Endothelial cell of umbilical vein (primary cell): ENCODE data around the gene ITM2C. TPM values are rescaled to one million over a fixed set of nuclear protein-coding genes. Genes with fewer than 3 reads are reported as not detected.

Source experiments
- BruUV-seq: library from RNA; stranded (reverse); fragments of 400-500 nt; replicated peaks from 2 replicates; lab custom pipeline; 2021; lab: Mats Ljungman, UMichigan
- CTCF ChIA-PET: fragments of 300-600, 350-600 bp; sonication (Branson Sonifier 250); formaldehyde crosslinking; loops from one replicate; lab custom pipeline; 2021; ENCODE audit warnings: antibody characterized with exemption, inconsistent platforms; lab: Charles Lee
- POLR2A ChIA-PET: fragments of 300-600, 350-600 bp; sonication (Branson Sonifier 250); formaldehyde crosslinking; loops from one replicate; lab custom pipeline; 2021; ENCODE audit warnings: antibody characterized with exemption, inconsistent platforms; lab: Charles Lee
- DNase-seq: peaks from one replicate; pipeline ENCODE4 v3.0.0-alpha.2; 2011; ENCODE audit warnings: low read depth, low spot score
- FAIRE-seq: peaks from 2 replicates; lab custom pipeline; 2011; peaks lifted over from hg19 to GRCh38; lab: Jason Lieb, UNC
- H2AFZ ChIP-seq: 2 replicates; pipeline ENCODE4 v1.6.0; 2012; ENCODE audit warnings: low read depth, low read length, control low read depth, inconsistent platforms
- H3K27ac ChIP-seq: 2 replicates; pipeline ENCODE4 v1.5.1; 2011; ENCODE audit warnings: low read depth, mild to moderate bottlenecking, control low read depth, low read length, moderate library complexity; ENCODE audit not compliant: insufficient read depth
- H3K27me3 ChIP-seq, 2 experiments: 2 replicates each; pipeline versions ENCODE4 v1.6.0 to v1.6.1; 2011; ENCODE audit warnings: low read length in 2 of 2, mixed read lengths in 1 of 2; ENCODE audit not compliant: control insufficient read depth in 2 of 2, insufficient read depth in 2 of 2
- H3K36me3 ChIP-seq, 2 experiments: 2 replicates in 1 of 2; 3 replicates in 1 of 2; pipeline ENCODE4 v1.5.1; 2011; ENCODE audit warnings: low read length in 2 of 2, mild to moderate bottlenecking in 1 of 2, moderate library complexity in 1 of 2; ENCODE audit not compliant: control insufficient read depth in 2 of 2, insufficient read depth in 2 of 2; ENCODE audit errors: extremely low read depth in 1 of 2
- H3K4me1 ChIP-seq: 3 replicates; pipeline ENCODE4 v1.5.1; 2011; ENCODE audit warnings: mild to moderate bottlenecking, low read length; ENCODE audit not compliant: control insufficient read depth, insufficient read depth; ENCODE audit errors: extremely low read depth
- H3K4me2 ChIP-seq: 2 replicates; pipeline ENCODE4 v1.6.1; 2011; ENCODE audit warnings: low read length, control low read depth, mixed read lengths; ENCODE audit not compliant: insufficient read depth
- H3K4me3 ChIP-seq, 3 experiments: fragments of 200-600 bp in 1 of 3; sonication (generic), shearing (Covaris generic) in 1 of 3; replicated peaks in 1 of 3; 2 replicates each; pipeline ENCODE4 v1.5.1; 2011 to 2016; ENCODE audit warnings: control low read depth in 3 of 3, low read length in 3 of 3, mild to moderate bottlenecking in 2 of 3, inconsistent platforms in 1 of 3, low read depth in 1 of 3, moderate library complexity in 1 of 3; ENCODE audit not compliant: insufficient read depth in 1 of 3
- H3K79me2 ChIP-seq: 2 replicates; pipeline ENCODE4 v1.6.0; 2012; ENCODE audit warnings: low read length, inconsistent platforms; ENCODE audit not compliant: control insufficient read depth, insufficient read depth
- H3K9ac ChIP-seq: replicated peaks from 2 replicates; pipeline ENCODE3; 2011; ENCODE audit warnings: low read length, control low read depth; ENCODE audit not compliant: insufficient read depth; ENCODE audit errors: extremely low read depth
- H3K9me1 ChIP-seq: replicated peaks from 3 replicates; pipeline ENCODE4 v1.6.0; 2011; ENCODE audit warnings: mild to moderate bottlenecking, low read length; ENCODE audit not compliant: control insufficient read depth, insufficient read depth; ENCODE audit errors: extremely low read depth
- H3K9me3 ChIP-seq: replicated peaks from 2 replicates; pipeline ENCODE4 v1.5.1; 2012; ENCODE audit warnings: low read length, inconsistent platforms; ENCODE audit not compliant: control insufficient read depth, insufficient read depth
- H4K20me1 ChIP-seq: replicated peaks from 2 replicates; pipeline ENCODE3; 2011; ENCODE audit warnings: mild to moderate bottlenecking, low read length; ENCODE audit not compliant: control insufficient read depth, insufficient read depth; ENCODE audit errors: extremely low read depth
- EZH2 ChIP-seq: IDR thresholded peaks from 2 replicates; pipeline ENCODE4 v1.6.1; 2012; ENCODE audit warnings: borderline replicate concordance, low read depth, mild to moderate bottlenecking, moderate library complexity, low read length, inconsistent platforms; ENCODE audit not compliant: severe bottlenecking
- FOS ChIP-seq: IDR thresholded peaks from 2 replicates; pipeline ENCODE4 v1.6.1; 2011; ENCODE audit warnings: mild to moderate bottlenecking, low read length, moderate library complexity, borderline replicate concordance; ENCODE audit not compliant: insufficient read depth
- GATA2 ChIP-seq: IDR thresholded peaks from 2 replicates; pipeline ENCODE4 v1.7.0; 2011; ENCODE audit warnings: low read depth, mild to moderate bottlenecking, moderate library complexity, mixed read lengths, low read length; ENCODE audit not compliant: insufficient read length, insufficient read depth
- JUN ChIP-seq: IDR thresholded peaks from 2 replicates; pipeline ENCODE4 v1.6.1; 2011; ENCODE audit warnings: borderline replicate concordance, low read depth; ENCODE audit not compliant: insufficient read length, insufficient read depth
- MYC ChIP-seq: IDR thresholded peaks from one replicate; pipeline ENCODE4 v1.6.1; 2011; ENCODE audit warnings: mild to moderate bottlenecking, low read depth, low read length
- POLR2A ChIP-seq: IDR thresholded peaks from 2 replicates; pipeline ENCODE4 v1.6.1; 2012; ENCODE audit warnings: low read depth, mild to moderate bottlenecking, control low read depth, low read length
- POLR2AphosphoS5 ChIP-seq: IDR thresholded peaks from 2 replicates; pipeline ENCODE4 v1.6.1; 2012; ENCODE audit warnings: low read depth, mild to moderate bottlenecking, control low read depth, low read length, moderate library complexity; ENCODE audit not compliant: insufficient read depth
- dilution Hi-C: fragments of 300-500 bp; cut with MboI; formaldehyde crosslinking; loops from one replicate; pipeline ENCODE4 v1.15.0; 2019; ENCODE audit warnings: low sequenced_read_pairs; ENCODE audit not compliant: extremely low pct_ligation_motif_present
- intact Hi-C: fragments of 100-400 bp; cut with micrococcal nuclease; formaldehyde crosslinking; loops from one replicate; pipeline ENCODE4 v1.10.0; 2022
- polyA plus RNA-seq, 4 experiments: library from polyadenylated mRNA; depleted of rRNA in 3 of 4; stranded (reverse) in 3 of 4; unstranded in 1 of 4; fragments of >200 nt; gene quantifications; 2 replicates each; pipeline versions ENCODE4 v1.2.1 to v1.2.3, GENCODE V29; 2011 to 2012; ENCODE audit warnings: missing spikeins in 1 of 4
- total RNA-seq: library from RNA; stranded (reverse); gene quantifications from 2 replicates; pipeline ENCODE4 v1.2.3, GENCODE V29; 2021
- TF ChIP-seq, protein P1 (sequence below), 2 donors: IDR thresholded peaks; 1 replicate in 1 of 2; 2 replicates in 1 of 2; pipeline ENCODE4 v1.5.1; 2011; ENCODE audit warnings: low read length in 2 of 2, mild to moderate bottlenecking in 2 of 2, moderate library complexity in 2 of 2, control low read depth in 1 of 2, inconsistent platforms in 1 of 2, low read depth in 1 of 2; ENCODE audit not compliant: insufficient read depth in 1 of 2; ENCODE audit errors: extremely low read depth in 1 of 2
- TF ChIP-seq, protein P2 (sequence below): IDR thresholded peaks from 2 replicates; pipeline ENCODE4 v1.6.1; 2011; ENCODE audit not compliant: insufficient read depth, insufficient read length

The ITM2C gene
- total and polyA plus RNA-seq, 2 donors (not counting 3 experiments of a cell fraction or from before 2014, with no cell fraction given): 12.0 to 12.1 TPM

DNA sequence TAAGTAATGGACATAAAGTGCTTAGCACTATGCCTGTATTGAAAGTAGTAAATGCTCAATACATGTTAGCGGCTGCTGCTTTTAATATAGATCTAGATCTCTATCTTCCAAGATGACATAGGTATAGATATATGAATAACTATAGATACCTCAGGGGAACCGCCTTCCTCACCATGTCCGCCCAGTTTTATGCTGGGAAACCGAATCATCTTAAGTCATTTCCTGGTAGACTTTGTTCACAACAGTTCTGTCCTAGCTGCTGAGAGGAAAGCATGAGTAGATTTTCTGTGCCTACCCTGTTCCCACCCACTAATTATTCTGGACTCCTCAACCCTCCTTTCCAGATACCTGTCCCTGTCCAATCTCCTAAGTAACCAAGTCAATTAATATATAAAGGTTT lies 21.6 kb upstream of the ITM2C start:
- dilution Hi-C loops (no loop called here), intact Hi-C loops (no loop called here)
- no peak overlapping the region for H3K9ac ChIP-seq
- H3K4me1 ChIP-seq: no peaks in the 10 kb centered on the region
- no peaks in the 10 kb centered on the region for H3K79me2 ChIP-seq
- DNase-seq (no peak), FAIRE-seq (no peak)
- no peaks in the 10 kb centered on the region for H4K20me1 ChIP-seq
- H3K27me3 ChIP-seq: peaks cover 3 to 5% of the 10 kb centered on the region in 2 experiments
- no peak for TF ChIP-seq GATA2
- TF ChIP-seq, protein P1, sequence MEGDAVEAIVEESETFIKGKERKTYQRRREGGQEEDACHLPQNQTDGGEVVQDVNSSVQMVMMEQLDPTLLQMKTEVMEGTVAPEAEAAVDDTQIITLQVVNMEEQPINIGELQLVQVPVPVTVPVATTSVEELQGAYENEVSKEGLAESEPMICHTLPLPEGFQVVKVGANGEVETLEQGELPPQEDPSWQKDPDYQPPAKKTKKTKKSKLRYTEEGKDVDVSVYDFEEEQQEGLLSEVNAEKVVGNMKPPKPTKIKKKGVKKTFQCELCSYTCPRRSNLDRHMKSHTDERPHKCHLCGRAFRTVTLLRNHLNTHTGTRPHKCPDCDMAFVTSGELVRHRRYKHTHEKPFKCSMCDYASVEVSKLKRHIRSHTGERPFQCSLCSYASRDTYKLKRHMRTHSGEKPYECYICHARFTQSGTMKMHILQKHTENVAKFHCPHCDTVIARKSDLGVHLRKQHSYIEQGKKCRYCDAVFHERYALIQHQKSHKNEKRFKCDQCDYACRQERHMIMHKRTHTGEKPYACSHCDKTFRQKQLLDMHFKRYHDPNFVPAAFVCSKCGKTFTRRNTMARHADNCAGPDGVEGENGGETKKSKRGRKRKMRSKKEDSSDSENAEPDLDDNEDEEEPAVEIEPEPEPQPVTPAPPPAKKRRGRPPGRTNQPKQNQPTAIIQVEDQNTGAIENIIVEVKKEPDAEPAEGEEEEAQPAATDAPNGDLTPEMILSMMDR (IDR thresholded peaks at IDR 0.05; ENCODE audit: extremely low read depth in 1 of 2, insufficient read depth in 1 of 2, low read depth in 1 of 2, low read length in 2 of 2): no peak
- no peak for TF ChIP-seq EZH2
- TF ChIP-seq POLR2A: no peak
- no peak for TF ChIP-seq MYC
- TF ChIP-seq, protein P2, sequence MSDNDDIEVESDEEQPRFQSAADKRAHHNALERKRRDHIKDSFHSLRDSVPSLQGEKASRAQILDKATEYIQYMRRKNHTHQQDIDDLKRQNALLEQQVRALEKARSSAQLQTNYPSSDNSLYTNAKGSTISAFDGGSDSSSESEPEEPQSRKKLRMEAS: no peak
- TF ChIP-seq JUN: no peak
- no peak for TF ChIP-seq POLR2AphosphoS5
- no peak for TF ChIP-seq FOS
- H3K36me3 ChIP-seq: no peaks in the 10 kb centered on the region
- H2AFZ ChIP-seq: no peak overlapping the region
- H3K9me3 ChIP-seq: no peaks in the 10 kb centered on the region
- H3K4me3 ChIP-seq: no peak overlapping the region
- POLR2A ChIA-PET: no interaction called here
- BruUV-seq: no TSS peak
- H3K9me1 ChIP-seq: no peaks in the 10 kb centered on the region
- no peak overlapping the region for H3K4me2 ChIP-seq
- H3K27ac ChIP-seq: no peak overlapping the region
- CTCF ChIA-PET: no interaction called here
